HepG2 (cell line): ENCODE data around the gene METRNL. TPM values are rescaled to one million over a fixed set of nuclear protein-coding genes. Genes with fewer than 3 reads are reported as not detected.

Experiments used
- ATAC-seq: fragments of 200-7000 bp; cut with Tn5 transposase; 3 replicates; pipeline ENCODE4 v1.9.1; 2020; ENCODE audit warnings: mild to moderate bottlenecking, moderate library complexity
- BruUV-seq: library from RNA; stranded (reverse); fragments of 400-500 nt; replicated peaks from 2 replicates; lab custom pipeline; 2021; lab: Mats Ljungman, UMichigan
- CTCF ChIA-PET: fragments of 300-600 bp; formaldehyde crosslinking; extraction: SDS; loops from one replicate; lab custom pipeline; 2021; ENCODE audit warnings: low total read pairs, inconsistent platforms, low intra/inter-chr PET ratio; lab: Yijun Ruan, JAX
- POLR2A ChIA-PET: fragments of 350-600 bp; sonication (Branson Sonifier 250); formaldehyde crosslinking; loops from one replicate; lab custom pipeline; 2020; ENCODE audit warnings: antibody characterized with exemption, inconsistent platforms; lab: Yijun Ruan, JAX
- DNase-seq: peaks from one replicate; pipeline ENCODE4 v3.0.0-alpha.2; 2015; ENCODE audit warnings: low spot score
- FAIRE-seq: peaks from 3 replicates; lab custom pipeline; 2011; peaks lifted over from hg19 to GRCh38; lab: Jason Lieb, UNC
- H2AFZ ChIP-seq: one replicate; pipeline ENCODE4 v1.6.1; 2011; ENCODE audit warnings: low read length, inconsistent platforms
- H3K27ac ChIP-seq: fragments of 300-600 bp; 3 replicates; pipeline ENCODE4 v1.8.0; 2011; ENCODE audit warnings: mixed run types, mild to moderate bottlenecking, mixed read lengths, low read length, inconsistent platforms; ENCODE audit not compliant: insufficient read depth; ENCODE audit errors: extremely low read length
- H3K27me3 ChIP-seq, 2 experiments: fragments of 200-600 bp in 1 of 2; 2 replicates in 1 of 2; 3 replicates in 1 of 2; pipeline versions ENCODE4 v1.6.0 to v1.8.0; 2011; ENCODE audit warnings: low read length in 2 of 2, mild to moderate bottlenecking in 2 of 2, moderate library complexity in 2 of 2, inconsistent platforms in 1 of 2; ENCODE audit not compliant: insufficient read depth in 2 of 2, control insufficient read depth in 1 of 2
- H3K36me3 ChIP-seq, 2 experiments: fragments of 200-600 bp in 1 of 2; replicated peaks in 1 of 2; 2 replicates in 1 of 2; 3 replicates in 1 of 2; pipeline versions ENCODE4 v1.5.1 to v1.8.0; 2011; ENCODE audit warnings: low read length in 2 of 2, inconsistent platforms in 1 of 2; ENCODE audit not compliant: insufficient read depth in 2 of 2, control insufficient read depth in 1 of 2
- H3K4me1 ChIP-seq: 2 replicates; pipeline ENCODE4 v1.5.1; 2012; ENCODE audit warnings: low read length, inconsistent platforms; ENCODE audit not compliant: insufficient read depth
- H3K4me2 ChIP-seq: 2 replicates; pipeline ENCODE4 v1.6.0; 2011; ENCODE audit warnings: low read depth, low read length, inconsistent platforms
- H3K4me3 ChIP-seq, 3 experiments: fragments of 200-600 bp in 1 of 3; sonication (generic), shearing (Covaris generic) in 1 of 3; replicated peaks in 1 of 3; 2 replicates each; pipeline ENCODE4 v1.5.1; 2011 to 2016; ENCODE audit warnings: low read length in 3 of 3, inconsistent platforms in 2 of 3, low read depth in 2 of 3, mild to moderate bottlenecking in 2 of 3, control low read depth in 1 of 3, mixed read lengths in 1 of 3; ENCODE audit not compliant: insufficient read depth in 1 of 3
- H3K79me2 ChIP-seq: one replicate; pipeline ENCODE4 v1.6.1; 2011; ENCODE audit warnings: low read length, inconsistent platforms; ENCODE audit not compliant: insufficient read depth
- H3K9ac ChIP-seq: 2 replicates; pipeline ENCODE4 v1.6.0; 2011; ENCODE audit warnings: mild to moderate bottlenecking, low read depth, low read length, inconsistent platforms; ENCODE audit not compliant: insufficient read depth
- H3K9me3 ChIP-seq: 2 replicates; pipeline ENCODE4 v1.5.1; 2012; ENCODE audit warnings: mild to moderate bottlenecking, low read length
- H4K20me1 ChIP-seq: 2 replicates; pipeline ENCODE4 v1.6.0; 2011; ENCODE audit warnings: inconsistent platforms, mild to moderate bottlenecking, low read length, moderate library complexity; ENCODE audit not compliant: insufficient read depth
- CREBL2 ChIP-seq: sonication (generic); formaldehyde crosslinking; IDR thresholded peaks from 2 replicates; pipeline ENCODE4 v1.8.1; 2023; ENCODE audit warnings: missing genetic modification reagents, mild to moderate bottlenecking, borderline replicate concordance
- FOSL2 ChIP-seq: sonication (generic); formaldehyde crosslinking; IDR thresholded peaks from 2 replicates; pipeline ENCODE4 v1.4.0; 2020; ENCODE audit warnings: missing genetic modification reagents
- HNF1B ChIP-seq: sonication (generic); formaldehyde crosslinking; IDR thresholded peaks from 2 replicates; pipeline ENCODE4 v1.5.1; 2020; ENCODE audit warnings: mild to moderate bottlenecking, moderate library complexity, missing genetic modification reagents
- NFYB ChIP-seq: sonication (generic); formaldehyde crosslinking; IDR thresholded peaks from 2 replicates; pipeline ENCODE4 v1.4.0; 2020; ENCODE audit warnings: missing genetic modification reagents
- POLR2AphosphoS2 ChIP-seq: IDR thresholded peaks from 2 replicates; pipeline ENCODE4 v1.6.1; 2011; ENCODE audit warnings: low read depth, low read length, improper control_type of control experiment
- REPIN1 ChIP-seq: sonication (generic); formaldehyde crosslinking; IDR thresholded peaks from 2 replicates; pipeline ENCODE4 v1.8.0; 2022; ENCODE audit warnings: missing genetic modification reagents, low read depth, mild to moderate bottlenecking, borderline replicate concordance
- SNAPC2 ChIP-seq: sonication (generic); formaldehyde crosslinking; IDR thresholded peaks from 2 replicates; pipeline ENCODE4 v1.8.1; 2022; ENCODE audit warnings: mild to moderate bottlenecking, missing genetic modification reagents
- SRSF4 ChIP-seq: fragments of 200-400 bp; formaldehyde crosslinking; IDR thresholded peaks from one replicate; pipeline ENCODE4 v1.6.1; 2018; ENCODE audit warnings: mild to moderate bottlenecking, low read depth, low read length, moderate library complexity; ENCODE audit not compliant: poor library complexity, severe bottlenecking
- STAG1 ChIP-seq: sonication (generic); formaldehyde crosslinking; IDR thresholded peaks from 2 replicates; pipeline ENCODE4 v1.4.0; 2020; ENCODE audit warnings: missing genetic modification reagents
- ZFP36 ChIP-seq: fragments of 150-350 bp; IDR thresholded peaks from 2 replicates; pipeline ENCODE4 v1.6.1; 2018; ENCODE audit warnings: borderline replicate concordance, low read length, low read depth; ENCODE audit not compliant: partially characterized antibody
- ZFX ChIP-seq: sonication (generic); formaldehyde crosslinking; IDR thresholded peaks from 2 replicates; pipeline ENCODE4 v1.4.0; 2020; ENCODE audit warnings: mild to moderate bottlenecking, low read depth, missing genetic modification reagents, moderate library complexity
- ZKSCAN8 ChIP-seq: IDR thresholded peaks from 2 replicates; pipeline ENCODE4 v1.6.1; 2016; ENCODE audit warnings: borderline replicate concordance, missing genetic modification reagents, missing compliant biosample characterization
- ZMYM4 ChIP-seq: sonication (generic); formaldehyde crosslinking; IDR thresholded peaks from 2 replicates; pipeline ENCODE4 v1.8.1; 2023; ENCODE audit warnings: mild to moderate bottlenecking, missing genetic modification reagents
- ZNF558 ChIP-seq: sonication (generic); formaldehyde crosslinking; IDR thresholded peaks from 2 replicates; pipeline ENCODE4 v1.9.0; 2022; ENCODE audit warnings: mild to moderate bottlenecking, missing genetic modification reagents, borderline replicate concordance
- ZNF792 ChIP-seq: IDR thresholded peaks from 2 replicates; pipeline ENCODE4 v1.6.1; 2016
- WGBS: methylation state at CpG from one replicate; pipeline ENCODE4 v1.1.6; 2017; ENCODE audit warnings: low lambda C conversion rate; 5-methylcytosine and 5-hydroxymethylcytosine counted together
- in situ Hi-C: cut with HindIII; loops from 2 replicates; pipeline ENCODE4 v1.10.0; 2017; ENCODE audit warnings: low pct_unique_long_range_greater_than_20kb; ENCODE audit not compliant: extremely low pct_ligation_motif_present
- intact Hi-C: fragments of 100-400 bp; cut with micrococcal nuclease; formaldehyde crosslinking; loops from one replicate; pipeline ENCODE4 v1.10.0; 2022; ENCODE audit not compliant: unreplicated experiment
- polyA plus RNA-seq, 8 experiments: library from polyadenylated mRNA; depleted of rRNA in 3 of 8; stranded (reverse) in 7 of 8; unstranded in 1 of 8; fragments of >200 nt; fragmentation: Illumina TruSeq in 4 of 8; extraction: Trizol in 4 of 8; gene quantifications; 2 replicates each; pipeline versions ENCODE4 v1.2.1 to v1.2.3, GENCODE V29; 2011 to 2016; ENCODE audit warnings: low read depth in 4 of 8, missing spikeins in 1 of 8, mixed read lengths in 1 of 8; ENCODE audit not compliant: insufficient read depth in 1 of 8
- total RNA-seq, 5 experiments: library from RNA; depleted of rRNA; stranded (reverse); fragments of >200 nt; fragmentation: Illumina TruSeq; extraction: Trizol; gene quantifications; 2 replicates each; pipeline ENCODE4 v1.2.3, GENCODE V29; 2016; ENCODE audit warnings: low read depth in 1 of 5
- TF ChIP-seq, protein P1 (sequence below): sonication (generic); formaldehyde crosslinking; IDR thresholded peaks from 2 replicates; pipeline ENCODE4 v1.5.0; 2020; ENCODE audit warnings: missing genetic modification reagents

The METRNL gene
- total and polyA plus RNA-seq, 2 of the 13 experiments (the other 11 are each of a cell fraction or from before 2014, with no cell fraction given), result 0.66 to 0.84 TPM

GRCh38 chr17:83093506-83093905 lies 14.1 kb downstream of the METRNL start:
- Histone ChIP-seq H3K9ac (no peak overlapping the region), H4K20me1 (peaks cover 4% of the 10 kb centered on the region; the same call in 1 of the 2 replicates), H3K27me3 (peaks cover 15 to 42% of the 10 kb centered on the region in 2 experiments; a peak in 4 of 5 replicates), H3K4me1 (peaks cover 20% of the 10 kb centered on the region), H3K27ac (no peak overlapping the region), H3K9me3 (no peaks in the 10 kb centered on the region), H3K79me2 (no peaks in the 10 kb centered on the region), H3K4me3 (no peak overlapping the region), H3K36me3 (no peaks in the 10 kb centered on the region), H2AFZ (no peak overlapping the region), H3K4me2 (no peak overlapping the region)
- FAIRE-seq (no peak), ATAC-seq (no peak), DNase-seq (no peak)
- in situ Hi-C loops, result no loop called here
- ChIA-PET CTCF (no interaction called here), POLR2A (no interaction called here)
- 71% methylated on average over 12 of the region's 14 CpGs for WGBS
- TF ChIP-seq ZFP36 (no peak), ZMYM4 (CRISPR knock-in tag) (no peak), CREBL2 (CRISPR knock-in tag) (no peak), STAG1 (CRISPR knock-in tag) (no peak), ZKSCAN8 (CRISPR knock-in tag) (no peak), SRSF4 (no peak), FOSL2 (no peak), ZNF558 (CRISPR knock-in tag) (no peak), SNAPC2 (CRISPR knock-in tag) (no peak), ZFX (CRISPR knock-in tag) (no peak), REPIN1 (CRISPR knock-in tag) (no peak), HNF1B (no peak), POLR2AphosphoS2 (no peak), ZNF792 (no peak), NFYB (no peak)
- TF ChIP-seq, protein P1, sequence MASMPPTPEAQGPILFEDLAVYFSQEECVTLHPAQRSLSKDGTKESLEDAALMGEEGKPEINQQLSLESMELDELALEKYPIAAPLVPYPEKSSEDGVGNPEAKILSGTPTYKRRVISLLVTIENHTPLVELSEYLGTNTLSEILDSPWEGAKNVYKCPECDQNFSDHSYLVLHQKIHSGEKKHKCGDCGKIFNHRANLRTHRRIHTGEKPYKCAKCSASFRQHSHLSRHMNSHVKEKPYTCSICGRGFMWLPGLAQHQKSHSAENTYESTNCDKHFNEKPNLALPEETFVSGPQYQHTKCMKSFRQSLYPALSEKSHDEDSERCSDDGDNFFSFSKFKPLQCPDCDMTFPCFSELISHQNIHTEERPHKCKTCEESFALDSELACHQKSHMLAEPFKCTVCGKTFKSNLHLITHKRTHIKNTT (CRISPR knock-in tag), result no peak
- intact Hi-C loops, result no loop called here
- no TSS peak for BruUV-seq
